DND-41 (cell line): ENCODE results near the gene NPB.

Experiments used
- ATAC-seq: fragments of 200-7000 bp; cut with Tn5 transposase; 3 replicates; pipeline ENCODE4 v1.9.1; 2021; ENCODE audit warnings: low read depth; ENCODE audit not compliant: insufficient read depth
- DNase-seq: peaks from one replicate; pipeline ENCODE4 v3.0.0-alpha.2; 2020
- H2AFZ ChIP-seq: 2 replicates; pipeline ENCODE4 v1.6.0; 2012; ENCODE audit warnings: low read depth, low read length
- H3K27ac ChIP-seq: 2 replicates; pipeline ENCODE4 v1.5.1; 2012; ENCODE audit warnings: low read length, inconsistent platforms
- H3K27me3 ChIP-seq: fragments of 200-600 bp; sonication (generic); 2 replicates; pipeline ENCODE4 v1.6.0; 2012; ENCODE audit warnings: low read length, mild to moderate bottlenecking, inconsistent platforms; ENCODE audit not compliant: insufficient read depth, poor library complexity
- H3K36me3 ChIP-seq: 2 replicates; pipeline ENCODE4 v1.5.1; 2012; ENCODE audit warnings: low read length, inconsistent platforms; ENCODE audit not compliant: insufficient read depth
- H3K4me1 ChIP-seq: 2 replicates; pipeline ENCODE4 v1.5.1; 2012; ENCODE audit warnings: mild to moderate bottlenecking, low read length; ENCODE audit not compliant: insufficient read depth
- H3K4me2 ChIP-seq: 2 replicates; pipeline ENCODE4 v1.6.0; 2012; ENCODE audit warnings: mild to moderate bottlenecking, moderate library complexity, low read length, inconsistent platforms; ENCODE audit not compliant: insufficient read depth
- H3K4me3 ChIP-seq, 2 experiments: fragments of 200-600 bp in 1 of 2; shearing (Covaris generic) in 1 of 2; 2 replicates each; pipeline ENCODE4 v1.5.1; 2012 to 2016; ENCODE audit warnings: inconsistent platforms in 2 of 2, low read length in 2 of 2, mild to moderate bottlenecking in 2 of 2, low read depth in 1 of 2, moderate library complexity in 1 of 2
- H3K79me2 ChIP-seq: 2 replicates; pipeline ENCODE4 v1.6.0; 2012; ENCODE audit warnings: low read length, inconsistent platforms; ENCODE audit not compliant: insufficient read depth
- H3K9ac ChIP-seq: 2 replicates; pipeline ENCODE4 v1.6.0; 2012; ENCODE audit warnings: low read depth, mild to moderate bottlenecking, inconsistent platforms, low read length, moderate library complexity
- H3K9me3 ChIP-seq: 2 replicates; pipeline ENCODE4 v1.5.1; 2012; ENCODE audit warnings: low read length, moderate library complexity, mild to moderate bottlenecking, inconsistent platforms; ENCODE audit not compliant: insufficient read depth, severe bottlenecking
- H4K20me1 ChIP-seq: 2 replicates; pipeline ENCODE4 v1.6.0; 2012; ENCODE audit warnings: low read length; ENCODE audit not compliant: insufficient read depth
- CTCF ChIP-seq: IDR thresholded peaks from 2 replicates; pipeline ENCODE4 v1.5.1; 2012; ENCODE audit warnings: borderline replicate concordance, low read length, moderate library complexity, mild to moderate bottlenecking; ENCODE audit not compliant: poor library complexity, severe bottlenecking; ENCODE audit errors: extremely low read depth
- EZH2 ChIP-seq: IDR thresholded peaks from 3 replicates; pipeline ENCODE4 v1.6.1; 2012; ENCODE audit warnings: borderline replicate concordance, low read depth, mild to moderate bottlenecking, moderate library complexity, low read length, inconsistent platforms; ENCODE audit not compliant: severe bottlenecking

Gene NPB

GRCh38 chr17:81925860-81926450, 23.9 kb downstream of the NPB start:
- Histone ChIP-seq H3K79me2 (peaks cover 65% of the 10 kb centered on the region), H3K27ac (peak overlapping the region; percentile 72), H3K4me2 (peak overlapping the region; percentile 74), H3K27me3 (no peaks in the 10 kb centered on the region), H3K9me3 (no peaks in the 10 kb centered on the region), H4K20me1 (peaks cover 53% of the 10 kb centered on the region), H3K36me3 (peaks cover 21% of the 10 kb centered on the region), H3K9ac (peak overlapping the region; percentile 88), H3K4me1 (peaks cover 47% of the 10 kb centered on the region), H3K4me3 (peak overlapping the region; percentile 75 to 90; a peak in 3 of 4 replicates), H2AFZ (no peak overlapping the region)
- TF ChIP-seq CTCF (no peak), EZH2 (no peak)
- DNase-seq (no peak), ATAC-seq (0 out of 3 replicates have a peak, but pooled peaks have one; percentile 25)

GRCh38 chr17:81926451-81927151, 24.6 kb downstream of the NPB start:
- Histone ChIP-seq H3K4me3 (peak overlapping the region; percentile 75 to 90; a peak in 3 of 4 replicates), H3K9me3 (no peaks in the 10 kb centered on the region), H3K9ac (peak overlapping the region; percentile 88), H3K36me3 (peaks cover 17% of the 10 kb centered on the region), H4K20me1 (peaks cover 49% of the 10 kb centered on the region), H3K4me1 (peaks cover 47% of the 10 kb centered on the region), H3K27ac (peak overlapping the region; percentile 72), H3K79me2 (peaks cover 59% of the 10 kb centered on the region), H3K27me3 (no peaks in the 10 kb centered on the region), H2AFZ (0 out of 2 replicates have a peak overlapping the region, but pooled peaks have one; percentile 30), H3K4me2 (peak overlapping the region; percentile 74)
- TF ChIP-seq EZH2 (no peak), CTCF (no peak)
- DNase-seq (peak; percentile 57), ATAC-seq (peak; percentile 33)

- DNase-seq (no peak), ATAC-seq (peak; percentile 1; the same call in 1 of the 3 replicates)
- Histone ChIP-seq H2AFZ (0 out of 2 replicates have a peak overlapping the region, but pooled peaks have one; percentile 30), H3K27me3 (no peaks in the 10 kb centered on the region), H3K36me3 (peaks cover 12% of the 10 kb centered on the region), H3K4me1 (peaks cover 47% of the 10 kb centered on the region), H4K20me1 (peaks cover 43% of the 10 kb centered on the region), H3K9me3 (no peaks in the 10 kb centered on the region), H3K4me2 (peak overlapping the region; percentile 90), H3K9ac (peak overlapping the region; percentile 88), H3K4me3 (peak overlapping the region; percentile 75 to 90; a peak in 3 of 4 replicates), H3K27ac (peak overlapping the region; percentile 72), H3K79me2 (peaks cover 53% of the 10 kb centered on the region)
- TF ChIP-seq EZH2: no peak
- TF ChIP-seq CTCF: peak; percentile 26
Measured at GRCh38 chr17:81927152-81927652, 25.2 kb downstream of the NPB start.
